GM12878 (cell line): ENCODE results near the gene SMTNL1. TPM values are rescaled to one million over a fixed set of nuclear protein-coding genes. Genes with fewer than 3 reads are reported as not detected.
A peak's percentile ranks its signal among the peaks of the same experiment; 100 is the strongest.

Experiments
- ATF3 ChIP-seq: IDR thresholded peaks from 2 replicates; pipeline ENCODE4 v1.6.1; 2011; ENCODE audit warnings: low read depth, mild to moderate bottlenecking, low read length, moderate library complexity, borderline replicate concordance; ENCODE audit errors: extremely low read depth
- ATF7 ChIP-seq: fragments of 450-650 bp; IDR thresholded peaks from 2 replicates; pipeline ENCODE4 v1.6.1; 2016; ENCODE audit warnings: low read depth, mild to moderate bottlenecking
- DPF2 ChIP-seq: fragments of 450-650 bp; IDR thresholded peaks from 2 replicates; pipeline ENCODE4 v1.6.1; 2017; ENCODE audit warnings: mild to moderate bottlenecking
- EED ChIP-seq: sonication (generic); IDR thresholded peaks from 2 replicates; pipeline ENCODE4 v1.6.1; 2016; ENCODE audit warnings: antibody characterized with exemption, low read depth
- FOS ChIP-seq: IDR thresholded peaks from 3 replicates; pipeline ENCODE4 v1.6.1; 2011; ENCODE audit warnings: borderline replicate concordance; ENCODE audit not compliant: insufficient read length; ENCODE audit errors: extremely low read depth
- FOXK2 ChIP-seq: fragments of 450-650 bp; IDR thresholded peaks from 2 replicates; pipeline ENCODE4 v1.6.1; 2017; ENCODE audit warnings: mild to moderate bottlenecking, moderate library complexity
- HDAC6 ChIP-seq: fragments of 200-600 bp; sonication (generic); IDR thresholded peaks from one replicate; pipeline ENCODE4 v1.8.0; 2017; ENCODE audit warnings: antibody characterized with exemption; ENCODE audit not compliant: unreplicated experiment
- JUND ChIP-seq: IDR thresholded peaks from 2 replicates; pipeline ENCODE4 v1.6.1; 2012; ENCODE audit warnings: low read depth, mild to moderate bottlenecking, low read length, improper control_type of control experiment, moderate library complexity
- KAT2A ChIP-seq: conservative IDR thresholded peaks from 2 replicates; pipeline ENCODE4 v1.6.1; 2011; ENCODE audit warnings: low read depth, low read length; ENCODE audit not compliant: control insufficient read depth
- MEF2A ChIP-seq: IDR thresholded peaks from 2 replicates; pipeline ENCODE4 v1.6.1; 2011; ENCODE audit warnings: low read depth, mild to moderate bottlenecking, low read length, moderate library complexity; ENCODE audit not compliant: insufficient read depth
- MEF2B ChIP-seq: fragments of 450-650 bp; IDR thresholded peaks from 2 replicates; pipeline ENCODE4 v1.6.1; 2018; ENCODE audit warnings: mild to moderate bottlenecking, moderate library complexity; ENCODE audit not compliant: partially characterized antibody, poor library complexity, severe bottlenecking
- MYC ChIP-seq: IDR thresholded peaks from 2 replicates; pipeline ENCODE4 v1.6.1; 2011; ENCODE audit warnings: mild to moderate bottlenecking, low read length, moderate library complexity, inconsistent platforms; ENCODE audit not compliant: insufficient read depth, insufficient replicate concordance, insufficient read length, severe bottlenecking
- NFYB ChIP-seq: IDR thresholded peaks from 2 replicates; pipeline ENCODE4 v1.6.1; 2011; ENCODE audit warnings: low read depth, mild to moderate bottlenecking, low read length, improper control_type of control experiment, moderate library complexity; ENCODE audit not compliant: insufficient read depth
- PAX8 ChIP-seq: fragments of 450-650 bp; IDR thresholded peaks from 2 replicates; pipeline ENCODE4 v1.6.1; 2017; ENCODE audit warnings: mild to moderate bottlenecking, moderate library complexity
- PML ChIP-seq: IDR thresholded peaks from 2 replicates; pipeline ENCODE4 v1.6.1; 2012; ENCODE audit warnings: low read length, inconsistent platforms
- RAD21 ChIP-seq: IDR thresholded peaks from 2 replicates; pipeline ENCODE4 v1.6.1; 2011; ENCODE audit warnings: mild to moderate bottlenecking, low read depth, low read length, moderate library complexity; ENCODE audit not compliant: insufficient read depth
- RELB ChIP-seq: fragments of 450-650 bp; IDR thresholded peaks from 2 replicates; pipeline ENCODE4 v1.6.1; 2017; ENCODE audit warnings: low read depth, mild to moderate bottlenecking, moderate library complexity
- SMARCA5 ChIP-seq: fragments of 450-650 bp; IDR thresholded peaks from 2 replicates; pipeline ENCODE4 v1.6.1; 2017; ENCODE audit warnings: mild to moderate bottlenecking
- SMC3 ChIP-seq: IDR thresholded peaks from 2 replicates; pipeline ENCODE4 v1.6.1; 2011; ENCODE audit warnings: low read length, improper control_type of control experiment, borderline replicate concordance
- SREBF1 ChIP-seq: IDR thresholded peaks from 2 replicates; pipeline ENCODE4 v1.6.1; 2012; ENCODE audit warnings: mild to moderate bottlenecking, low read length
- SUPT20H ChIP-seq: IDR thresholded peaks from 2 replicates; pipeline ENCODE4 v1.6.1; 2011; ENCODE audit warnings: low read depth, mild to moderate bottlenecking, low read length, moderate library complexity, borderline replicate concordance; ENCODE audit not compliant: control insufficient read depth
- TBL1XR1 ChIP-seq: IDR thresholded peaks from 2 replicates; pipeline ENCODE4 v1.6.1; 2012; ENCODE audit warnings: low read depth, low read length, improper control_type of control experiment
- USF1 ChIP-seq: IDR thresholded peaks from 2 replicates; pipeline ENCODE4 v1.6.1; 2011; ENCODE audit warnings: borderline replicate concordance, low read depth, mild to moderate bottlenecking, moderate library complexity, mixed read lengths, low read length; ENCODE audit not compliant: insufficient read depth; ENCODE audit errors: extremely low read length
- ZNF217 ChIP-seq: fragments of 450-650 bp; IDR thresholded peaks from 2 replicates; pipeline ENCODE4 v1.6.1; 2017; ENCODE audit warnings: antibody characterized with exemption, mild to moderate bottlenecking
- ZSCAN29 ChIP-seq: fragments of 450-650 bp; IDR thresholded peaks from 2 replicates; pipeline ENCODE4 v1.6.1; 2017; ENCODE audit warnings: mild to moderate bottlenecking, moderate library complexity
- polyA plus RNA-seq, 11 experiments: library from polyadenylated mRNA; depleted of rRNA in 4 of 11; unstranded in 6 of 11; stranded (reverse) in 5 of 11; fragments of >200 nt; fragmentation: Nextera tagmentation in 4 of 11; fragmentation: Illumina TruSeq in 1 of 11; extraction: Ambion mirVana in 4 of 11; extraction: Trizol in 1 of 11; gene quantifications; 1 replicate in 1 of 11; 2 replicates in 10 of 11; pipeline versions ENCODE4 v1.2.1 to v1.2.3, GENCODE V29; 2011 to 2016; ENCODE audit warnings: inconsistent platforms in 2 of 11, missing spikeins in 2 of 11, low read depth in 1 of 11
- total RNA-seq, 4 experiments: library from RNA; depleted of rRNA in 3 of 4; stranded (reverse); fragments of >200 nt in 3 of 4; fragmentation: Illumina TruSeq in 1 of 4; extraction: Trizol in 1 of 4; gene quantifications; 2 replicates each; pipeline versions ENCODE4 v1.2.1 to v1.2.3, GENCODE V29; 2013 to 2021
- TF ChIP-seq, protein P1 (sequence below): fragments of 450-650 bp; IDR thresholded peaks from 2 replicates; pipeline ENCODE4 v1.6.1; 2017; ENCODE audit warnings: antibody characterized with exemption, mild to moderate bottlenecking, moderate library complexity

Gene SMTNL1
- total and polyA plus RNA-seq, 10 of the 15 experiments (the other 5 are each of a cell fraction or from before 2014, with no cell fraction given) = 0.06 to 0.17 (median 0.10) TPM; not detected in 7

- no peak for TF ChIP-seq KAT2A
- no peak for TF ChIP-seq TBL1XR1
- peak; percentile 82 for TF ChIP-seq USF1
- no peak for TF ChIP-seq ZSCAN29
- TF ChIP-seq RELB = no peak
- peak; percentile 86 for TF ChIP-seq HDAC6
- TF ChIP-seq ATF7 = no peak
- TF ChIP-seq ATF3 = peak; percentile 14; the same call in 1 of the 2 replicates
- no peak for TF ChIP-seq PML
- no peak for TF ChIP-seq SREBF1
- peak; percentile 19 for TF ChIP-seq MEF2B
- TF ChIP-seq RAD21 = no peak
- TF ChIP-seq NFYB = no peak
- 0 out of 2 replicates have a peak, but pooled peaks have one; percentile 49 for TF ChIP-seq SMARCA5
- 0 out of 2 replicates have a peak, but pooled peaks have one; percentile 5 for TF ChIP-seq ZNF217
- no peak for TF ChIP-seq SUPT20H
- TF ChIP-seq SMC3 = no peak
- TF ChIP-seq MEF2A = no peak
- no peak for TF ChIP-seq PAX8
- TF ChIP-seq FOXK2 = no peak
- peak; percentile 63 for TF ChIP-seq DPF2
- TF ChIP-seq, protein P1, sequence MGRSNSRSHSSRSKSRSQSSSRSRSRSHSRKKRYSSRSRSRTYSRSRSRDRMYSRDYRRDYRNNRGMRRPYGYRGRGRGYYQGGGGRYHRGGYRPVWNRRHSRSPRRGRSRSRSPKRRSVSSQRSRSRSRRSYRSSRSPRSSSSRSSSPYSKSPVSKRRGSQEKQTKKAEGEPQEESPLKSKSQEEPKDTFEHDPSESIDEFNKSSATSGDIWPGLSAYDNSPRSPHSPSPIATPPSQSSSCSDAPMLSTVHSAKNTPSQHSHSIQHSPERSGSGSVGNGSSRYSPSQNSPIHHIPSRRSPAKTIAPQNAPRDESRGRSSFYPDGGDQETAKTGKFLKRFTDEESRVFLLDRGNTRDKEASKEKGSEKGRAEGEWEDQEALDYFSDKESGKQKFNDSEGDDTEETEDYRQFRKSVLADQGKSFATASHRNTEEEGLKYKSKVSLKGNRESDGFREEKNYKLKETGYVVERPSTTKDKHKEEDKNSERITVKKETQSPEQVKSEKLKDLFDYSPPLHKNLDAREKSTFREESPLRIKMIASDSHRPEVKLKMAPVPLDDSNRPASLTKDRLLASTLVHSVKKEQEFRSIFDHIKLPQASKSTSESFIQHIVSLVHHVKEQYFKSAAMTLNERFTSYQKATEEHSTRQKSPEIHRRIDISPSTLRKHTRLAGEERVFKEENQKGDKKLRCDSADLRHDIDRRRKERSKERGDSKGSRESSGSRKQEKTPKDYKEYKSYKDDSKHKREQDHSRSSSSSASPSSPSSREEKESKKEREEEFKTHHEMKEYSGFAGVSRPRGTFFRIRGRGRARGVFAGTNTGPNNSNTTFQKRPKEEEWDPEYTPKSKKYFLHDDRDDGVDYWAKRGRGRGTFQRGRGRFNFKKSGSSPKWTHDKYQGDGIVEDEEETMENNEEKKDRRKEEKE = no peak
- TF ChIP-seq JUND = no peak
- TF ChIP-seq FOS = no peak
- peak; percentile 7; the same call in 1 of the 2 replicates for TF ChIP-seq EED
- TF ChIP-seq MYC = no peak
These were observed 21.9 kb upstream of the SMTNL1 start, which contains the start of gene SLC43A1 (continued) for GRCh38 chr11:57515332-57516060.
